ENCODE data around the gene ZNF275. TPM values are rescaled to one million over a fixed set of nuclear protein-coding genes. Genes with fewer than 3 reads are reported as not detected.
"Not testable (repeated sequence)": the region's sequence is repeated elsewhere in the genome, so short reads cannot be mapped to it uniquely, and the experiment has no call there.

The ZNF275 gene
- total RNA-seq, 1 experiment from 2014 or later = 9.8 TPM

DNA sequence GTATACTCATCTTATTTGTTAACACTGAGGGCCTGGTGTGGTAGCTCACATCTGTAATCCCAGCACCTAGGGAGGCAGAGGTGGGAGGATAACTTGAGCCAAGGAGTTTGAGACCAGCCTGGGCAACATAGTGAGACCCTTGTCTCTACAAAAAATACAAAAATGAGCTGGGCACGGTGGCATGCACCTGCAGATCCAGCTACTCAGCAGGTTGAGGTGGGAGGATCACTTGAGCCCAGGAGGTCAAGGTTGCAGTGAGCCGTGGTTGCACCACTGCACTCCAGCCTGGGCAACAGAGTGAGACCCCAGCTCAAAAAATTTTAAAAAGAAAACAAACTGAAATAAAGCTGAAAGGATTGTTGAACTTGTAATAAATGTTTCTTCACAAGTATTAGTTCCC lies 51.0 kb downstream of the ZNF275 start:
- H3K36me3 Mint-ChIP-seq; POLR2A ChIA-PET; H3K27me3 Mint-ChIP-seq (ENCODE audit: low read depth); ATAC-seq; H3K27ac Mint-ChIP-seq; H3K9me3 Mint-ChIP-seq; DNase-seq (ENCODE audit: low spot score); H3K4me3 Mint-ChIP-seq; H3K4me1 Mint-ChIP-seq: not testable (repeated sequence)
- TF ChIP-seq ZNF121 (CRISPR knock-in tag; IDR thresholded peaks at IDR 0.05) = peak; percentile 13; the same call in 1 of the 2 replicates
- CTCF ChIA-PET = interaction anchor here (1.1 kb wide), 1 partner anchor 76 kb away, joined by 3 read pairs; no protein-coding TSS in a partner anchor

DNA sequence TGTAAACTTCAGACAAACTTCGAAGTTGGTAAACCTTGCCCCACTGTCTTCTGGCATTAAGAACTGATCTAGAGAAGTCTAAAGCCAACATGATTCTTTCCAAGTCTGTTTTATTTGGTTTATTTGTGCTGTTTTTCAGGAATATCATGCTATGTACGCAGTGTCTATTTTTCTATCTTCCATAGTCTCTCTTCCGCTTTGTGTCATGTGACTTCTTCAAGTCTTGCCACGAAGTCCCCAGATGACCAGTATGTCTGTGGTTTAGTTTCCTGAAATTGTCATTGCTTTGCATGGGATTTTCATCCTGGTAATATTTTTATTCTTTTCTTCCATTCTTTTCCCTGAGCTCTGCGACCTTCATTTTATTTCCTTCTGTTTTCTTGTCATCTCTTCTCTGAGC lies 52.1 kb downstream of the ZNF275 start:
- H3K4me1 Mint-ChIP-seq = no peaks in the 10 kb centered on the region
- no peaks in the 10 kb centered on the region for H3K9me3 Mint-ChIP-seq
- ChIA-PET CTCF (no interaction called here), POLR2A (no interaction called here)
- TF ChIP-seq HMGXB4 (CRISPR knock-in tag; IDR thresholded peaks at IDR 0.05) (no peak), ETV6 (CRISPR knock-in tag; IDR thresholded peaks at IDR 0.05) (no peak), KAT7 (CRISPR knock-in tag; IDR thresholded peaks at IDR 0.05; ENCODE audit: borderline replicate concordance) (no peak), IRF2 (CRISPR knock-in tag; IDR thresholded peaks at IDR 0.05; ENCODE audit: borderline replicate concordance, low read depth) (no peak), SMAD3 (CRISPR knock-in tag; IDR thresholded peaks at IDR 0.05; ENCODE audit: borderline replicate concordance) (no peak), ZNF263 (CRISPR knock-in tag; IDR thresholded peaks at IDR 0.05; ENCODE audit: low read depth) (no peak)
- H3K27me3 Mint-ChIP-seq (ENCODE audit: low read depth) = no peaks in the 10 kb centered on the region
- H3K27ac Mint-ChIP-seq = no peak overlapping the region
- no peaks in the 10 kb centered on the region for H3K36me3 Mint-ChIP-seq
- DNase-seq (ENCODE audit: low spot score) = no peak
- no peak overlapping the region for H3K4me3 Mint-ChIP-seq
- no peak for ATAC-seq

GRCh38 chrX:153387345-153387744 lies 53.4 kb downstream of the ZNF275 start:
- Mint-ChIP-seq H3K27ac (no peak overlapping the region), H3K36me3 (no peaks in the 10 kb centered on the region), H3K4me1 (no peaks in the 10 kb centered on the region), H3K4me3 (no peak overlapping the region), H3K9me3 (no peaks in the 10 kb centered on the region), H3K27me3 (ENCODE audit: low read depth) (no peaks in the 10 kb centered on the region)
- DNase-seq (ENCODE audit: low spot score) (no peak), ATAC-seq (no peak)
- ChIA-PET CTCF (no interaction called here), POLR2A (no interaction called here)
- TF ChIP-seq, protein P1, sequence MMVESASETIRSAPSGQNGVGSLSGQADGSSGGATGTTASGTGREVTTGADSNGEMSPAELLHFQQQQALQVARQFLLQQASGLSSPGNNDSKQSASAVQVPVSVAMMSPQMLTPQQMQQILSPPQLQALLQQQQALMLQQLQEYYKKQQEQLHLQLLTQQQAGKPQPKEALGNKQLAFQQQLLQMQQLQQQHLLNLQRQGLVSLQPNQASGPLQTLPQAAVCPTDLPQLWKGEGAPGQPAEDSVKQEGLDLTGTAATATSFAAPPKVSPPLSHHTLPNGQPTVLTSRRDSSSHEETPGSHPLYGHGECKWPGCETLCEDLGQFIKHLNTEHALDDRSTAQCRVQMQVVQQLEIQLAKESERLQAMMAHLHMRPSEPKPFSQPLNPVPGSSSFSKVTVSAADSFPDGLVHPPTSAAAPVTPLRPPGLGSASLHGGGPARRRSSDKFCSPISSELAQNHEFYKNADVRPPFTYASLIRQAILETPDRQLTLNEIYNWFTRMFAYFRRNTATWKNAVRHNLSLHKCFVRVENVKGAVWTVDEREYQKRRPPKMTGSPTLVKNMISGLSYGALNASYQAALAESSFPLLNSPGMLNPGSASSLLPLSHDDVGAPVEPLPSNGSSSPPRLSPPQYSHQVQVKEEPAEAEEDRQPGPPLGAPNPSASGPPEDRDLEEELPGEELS (CRISPR knock-in tag; IDR thresholded peaks at IDR 0.05) = no peak
- TF ChIP-seq, protein P2, sequence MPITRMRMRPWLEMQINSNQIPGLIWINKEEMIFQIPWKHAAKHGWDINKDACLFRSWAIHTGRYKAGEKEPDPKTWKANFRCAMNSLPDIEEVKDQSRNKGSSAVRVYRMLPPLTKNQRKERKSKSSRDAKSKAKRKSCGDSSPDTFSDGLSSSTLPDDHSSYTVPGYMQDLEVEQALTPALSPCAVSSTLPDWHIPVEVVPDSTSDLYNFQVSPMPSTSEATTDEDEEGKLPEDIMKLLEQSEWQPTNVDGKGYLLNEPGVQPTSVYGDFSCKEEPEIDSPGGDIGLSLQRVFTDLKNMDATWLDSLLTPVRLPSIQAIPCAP (CRISPR knock-in tag; IDR thresholded peaks at IDR 0.05) = no peak
- TF ChIP-seq USF2 (CRISPR knock-in tag; IDR thresholded peaks at IDR 0.05) (no peak), NFATC4 (CRISPR knock-in tag; IDR thresholded peaks at IDR 0.05) (no peak), EMX1 (CRISPR knock-in tag; IDR thresholded peaks at IDR 0.05) (no peak), STAT6 (CRISPR knock-in tag; conservative IDR thresholded peaks at IDR 0.05; ENCODE audit: low read depth) (no peak), ATF1 (CRISPR knock-in tag; IDR thresholded peaks at IDR 0.05) (no peak), TP53 (CRISPR knock-in tag; IDR thresholded peaks at IDR 0.05) (no peak), ZNF232 (CRISPR knock-in tag; IDR thresholded peaks at IDR 0.05) (no peak), TEAD1 (CRISPR knock-in tag; IDR thresholded peaks at IDR 0.05) (no peak), GRHL2 (CRISPR knock-in tag; IDR thresholded peaks at IDR 0.05; ENCODE audit: insufficient replicate concordance, severe bottlenecking) (no peak), CBFB (CRISPR knock-in tag; IDR thresholded peaks at IDR 0.05; ENCODE audit: low read depth) (no peak), MYBL2 (CRISPR knock-in tag; IDR thresholded peaks at IDR 0.05) (no peak), KAT7 (CRISPR knock-in tag; IDR thresholded peaks at IDR 0.05; ENCODE audit: borderline replicate concordance) (no peak), NFE2L1 (CRISPR knock-in tag; IDR thresholded peaks at IDR 0.05) (no peak), ZBTB21 (CRISPR knock-in tag; IDR thresholded peaks at IDR 0.05; ENCODE audit: borderline replicate concordance) (no peak), PRRX2 (CRISPR knock-in tag; IDR thresholded peaks at IDR 0.05) (no peak)

Data from WTC11 (cell line).